ENCODE measurements around the gene ADAMTS1. TPM values are rescaled to one million over a fixed set of nuclear protein-coding genes. Genes with fewer than 3 reads are reported as not detected.
A peak's percentile ranks its signal among the peaks of the same experiment; 100 is the strongest.

ADAMTS1 gene
- total and polyA plus RNA-seq, 4 donors, result 39.3 to 750 (median 324) TPM

DNA sequence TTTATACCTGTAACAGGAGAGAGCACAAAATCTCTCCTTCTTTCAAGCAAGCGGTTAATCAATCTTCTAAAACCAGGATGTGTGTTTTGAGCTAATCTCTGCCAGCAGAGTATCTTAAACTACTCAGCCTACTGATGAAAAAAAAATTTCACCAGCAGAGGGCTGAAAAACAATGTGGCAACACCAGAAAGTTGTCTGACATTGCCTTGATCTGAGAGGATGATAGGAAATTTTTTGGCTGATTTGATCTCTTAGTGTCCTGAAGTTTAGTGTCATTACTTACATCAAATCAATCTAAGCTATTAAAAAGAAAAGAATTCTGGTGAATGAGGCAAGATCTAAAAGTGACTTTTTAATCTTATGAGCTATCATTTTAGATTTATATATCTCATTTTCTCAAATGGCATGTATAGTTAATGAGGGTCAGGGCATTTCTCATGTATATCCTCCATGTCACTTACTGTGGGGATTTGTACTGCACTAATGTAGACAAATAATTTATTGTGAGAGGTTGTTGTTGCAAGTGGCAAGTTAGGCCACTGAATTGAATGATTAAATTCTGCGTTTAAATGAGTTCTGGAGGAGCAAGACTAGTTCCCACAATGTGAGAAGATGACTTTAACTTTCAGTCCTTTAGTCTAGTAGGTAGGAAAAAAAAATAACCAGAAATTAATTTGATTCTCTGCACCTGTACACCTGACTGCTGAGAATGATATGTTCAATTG lies 10.9 kb downstream of the ADAMTS1 start:
- H3K27me3 ChIP-seq (ENCODE audit: control insufficient read depth in 1 of 2, insufficient read depth in 2 of 2, low read length in 1 of 2), result no peaks in the 10 kb centered on the region
- WGBS, 2 donors, result 82 to 85% methylated on average over 2 of the region's 2 CpGs
- intact Hi-C loops (cut with DNase I), result loop anchor here in 1 of 2 donors (10.0 kb wide), 1 partner anchor 1100 kb away; the partner anchor contains the start of genes ATP5PF and GABPA
- DNase-seq, result no peak
- no peaks in the 10 kb centered on the region for H3K4me1 ChIP-seq (ENCODE audit: control insufficient read depth in 1 of 2, insufficient read depth in 2 of 2, low read length in 2 of 2)
- H3K9me3 ChIP-seq (ENCODE audit: control insufficient read depth, low read length), result no peaks in the 10 kb centered on the region
- H3K36me3 ChIP-seq (ENCODE audit: control insufficient read depth in 1 of 2, insufficient read depth in 2 of 2, low read length in 1 of 2), result peaks cover 3 to 6% of the 10 kb centered on the region in 2 donors
- ATAC-seq (ENCODE audit: low FRiP score), result no peak
- no peak overlapping the region for H3K4me3 ChIP-seq (ENCODE audit: low read length in 2 of 2)
- no peak overlapping the region for H3K27ac ChIP-seq (ENCODE audit: low read depth in 1 of 2, low read length in 2 of 2)

DNA sequence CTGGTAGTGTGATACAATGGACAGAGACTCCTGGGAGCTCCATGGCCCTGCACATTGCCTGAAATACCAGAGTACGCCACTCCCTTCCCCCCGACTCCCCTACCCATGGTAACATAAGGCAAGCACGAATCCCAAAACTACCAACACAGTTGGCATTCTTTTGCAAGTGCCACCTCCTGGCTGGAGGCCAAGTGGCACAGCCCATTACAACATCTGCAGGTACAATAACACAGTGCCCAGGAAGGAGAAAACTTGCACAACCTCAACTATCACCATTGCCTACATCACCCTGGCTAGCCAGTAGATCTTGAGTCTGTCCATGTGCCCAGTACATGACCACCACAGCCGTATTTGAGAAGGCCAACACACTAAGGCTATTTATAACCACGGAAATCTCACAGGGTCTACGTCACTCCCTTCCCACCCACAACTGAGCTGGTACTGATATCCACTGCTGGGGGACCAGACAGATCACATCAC lies 11.7 kb downstream of the ADAMTS1 start:
- WGBS, 2 donors, result 41 to 42% methylated on average over 6 of the region's 6 CpGs
- Histone ChIP-seq H3K36me3 (ENCODE audit: control insufficient read depth in 1 of 2, insufficient read depth in 2 of 2, low read length in 1 of 2) (peaks cover 2 to 6% of the 10 kb centered on the region in 2 donors), H3K27ac (ENCODE audit: low read depth in 1 of 2, low read length in 2 of 2) (peak overlapping the region in 1 of 2 donors; percentile 14), H3K27me3 (ENCODE audit: control insufficient read depth in 1 of 2, insufficient read depth in 2 of 2, low read length in 1 of 2) (no peaks in the 10 kb centered on the region), H3K4me1 (ENCODE audit: control insufficient read depth in 1 of 2, insufficient read depth in 2 of 2, low read length in 2 of 2) (no peaks in the 10 kb centered on the region), H3K4me3 (ENCODE audit: low read length in 2 of 2) (no peak overlapping the region), H3K9me3 (ENCODE audit: control insufficient read depth, low read length) (no peaks in the 10 kb centered on the region)
- intact Hi-C loops (cut with DNase I), result loop anchor here in 1 of 2 donors (10.0 kb wide), 1 partner anchor 1099 kb away; the partner anchor contains the start of genes ATP5PF and GABPA
- DNase-seq, result peak; percentile 48 to 78
- ATAC-seq (ENCODE audit: low FRiP score), result peak; percentile 28

DNA sequence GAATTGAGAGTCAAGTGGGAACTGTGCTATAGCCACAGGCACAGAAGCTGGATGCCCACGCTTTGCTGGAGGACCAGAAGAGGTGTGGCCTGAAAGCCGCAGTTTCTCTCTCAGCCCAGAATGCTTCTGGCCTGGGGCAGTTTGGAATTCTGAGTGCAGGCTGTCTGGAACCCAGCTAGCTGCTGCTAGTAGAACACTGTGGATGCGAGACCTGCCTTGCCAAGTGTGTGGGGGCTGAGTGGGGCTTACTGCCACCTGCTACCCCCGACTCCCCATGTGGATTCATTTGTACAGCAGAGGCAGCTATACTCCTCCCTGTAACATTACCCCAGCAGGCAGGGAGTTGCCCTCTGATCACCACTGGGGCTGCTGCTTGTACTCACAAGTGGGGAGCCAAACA lies 12.2 kb downstream of the ADAMTS1 start:
- 92 to 98% methylated on average over 4 of the region's 4 CpGs for WGBS, 2 donors
- DNase-seq (no peak), ATAC-seq (ENCODE audit: low FRiP score) (peak; percentile 15)
- Histone ChIP-seq H3K4me3 (ENCODE audit: low read length in 2 of 2) (no peak overlapping the region), H3K4me1 (ENCODE audit: control insufficient read depth in 1 of 2, insufficient read depth in 2 of 2, low read length in 2 of 2) (no peaks in the 10 kb centered on the region), H3K27ac (ENCODE audit: low read depth in 1 of 2, low read length in 2 of 2) (peak overlapping the region in 1 of 2 donors; percentile 14), H3K27me3 (ENCODE audit: control insufficient read depth in 1 of 2, insufficient read depth in 2 of 2, low read length in 1 of 2) (no peaks in the 10 kb centered on the region), H3K9me3 (ENCODE audit: control insufficient read depth, low read length) (no peaks in the 10 kb centered on the region), H3K36me3 (ENCODE audit: control insufficient read depth in 1 of 2, insufficient read depth in 2 of 2, low read length in 1 of 2) (peaks cover 2 to 6% of the 10 kb centered on the region in 2 donors)
- intact Hi-C loops (cut with DNase I), result loop anchor here in 1 of 2 donors (10.0 kb wide), 1 partner anchor 1098 kb away; the partner anchor contains the start of genes ATP5PF and GABPA

DNA sequence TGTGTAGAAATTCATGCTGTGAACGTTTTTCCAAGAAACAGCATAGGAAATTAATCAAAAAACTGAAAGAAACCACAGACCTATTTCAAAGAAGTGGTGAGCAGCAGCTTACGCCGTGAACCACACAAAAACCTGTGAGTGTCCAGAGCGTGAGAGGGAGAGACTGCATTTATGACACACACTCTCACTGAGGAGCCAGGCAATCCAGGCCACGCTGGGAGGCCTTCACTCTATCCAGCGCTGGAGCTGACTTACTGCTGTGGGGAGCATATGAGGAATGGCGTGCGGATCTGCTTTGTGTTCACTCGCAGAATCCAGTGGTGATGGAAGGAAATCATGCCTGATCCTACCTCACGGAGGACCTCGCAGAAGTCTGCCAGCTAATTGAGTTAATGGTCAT lies 12.7 kb downstream of the ADAMTS1 start:
- Histone ChIP-seq H3K4me1 (ENCODE audit: control insufficient read depth in 1 of 2, insufficient read depth in 2 of 2, low read length in 2 of 2) (no peaks in the 10 kb centered on the region), H3K4me3 (ENCODE audit: low read length in 2 of 2) (no peak overlapping the region), H3K27me3 (ENCODE audit: control insufficient read depth in 1 of 2, insufficient read depth in 2 of 2, low read length in 1 of 2) (no peaks in the 10 kb centered on the region), H3K27ac (ENCODE audit: low read depth in 1 of 2, low read length in 2 of 2) (no peak overlapping the region), H3K36me3 (ENCODE audit: control insufficient read depth in 1 of 2, insufficient read depth in 2 of 2, low read length in 1 of 2) (peaks cover 2 to 3% of the 10 kb centered on the region in 2 donors), H3K9me3 (ENCODE audit: control insufficient read depth, low read length) (no peaks in the 10 kb centered on the region)
- no peak for ATAC-seq (ENCODE audit: low FRiP score)
- no peak for DNase-seq
- 88 to 92% methylated on average over 11 of the region's 11 CpGs for WGBS, 2 donors
- intact Hi-C loops (cut with DNase I), result loop anchor here in 1 of 2 donors (10.0 kb wide), 1 partner anchor 1098 kb away; the partner anchor contains the start of genes ATP5PF and GABPA

DNA sequence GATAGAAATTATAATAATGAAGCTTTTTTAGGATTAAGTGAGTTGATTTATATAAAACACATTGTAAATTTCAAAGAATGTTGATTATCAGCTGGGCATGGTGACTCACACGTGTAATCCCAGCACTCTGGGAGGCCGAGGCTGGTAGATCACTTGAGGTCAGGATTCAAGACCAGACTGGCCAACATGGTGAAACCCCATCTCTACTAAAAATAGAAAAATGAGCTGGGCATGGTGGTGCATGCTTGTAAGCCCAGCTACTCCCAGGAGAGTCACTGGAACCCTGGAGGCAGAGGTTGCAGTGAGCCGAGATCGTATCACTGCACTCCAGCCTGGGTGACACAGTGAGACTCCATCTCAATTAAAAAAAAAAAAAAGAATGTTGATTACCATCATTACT lies 18.4 kb downstream of the ADAMTS1 start:
- 65 to 72% methylated on average over 4 of the region's 4 CpGs for WGBS, 2 donors
- no peak overlapping the region for H3K4me3 ChIP-seq (ENCODE audit: low read length in 2 of 2)
- intact Hi-C loops (cut with DNase I), result no loop called here
- H3K27me3 ChIP-seq (ENCODE audit: control insufficient read depth in 1 of 2, insufficient read depth in 2 of 2, low read length in 1 of 2), result no peaks in the 10 kb centered on the region
- no peak for DNase-seq
- no peaks in the 10 kb centered on the region for H3K4me1 ChIP-seq (ENCODE audit: control insufficient read depth in 1 of 2, insufficient read depth in 2 of 2, low read length in 2 of 2)
- H3K9me3 ChIP-seq (ENCODE audit: control insufficient read depth, low read length), result no peaks in the 10 kb centered on the region
- H3K27ac ChIP-seq (ENCODE audit: low read depth in 1 of 2, low read length in 2 of 2), result no peak overlapping the region
- H3K36me3 ChIP-seq (ENCODE audit: control insufficient read depth in 1 of 2, insufficient read depth in 2 of 2, low read length in 1 of 2), result no peaks in the 10 kb centered on the region
- ATAC-seq (ENCODE audit: low FRiP score), result no peak

DNA sequence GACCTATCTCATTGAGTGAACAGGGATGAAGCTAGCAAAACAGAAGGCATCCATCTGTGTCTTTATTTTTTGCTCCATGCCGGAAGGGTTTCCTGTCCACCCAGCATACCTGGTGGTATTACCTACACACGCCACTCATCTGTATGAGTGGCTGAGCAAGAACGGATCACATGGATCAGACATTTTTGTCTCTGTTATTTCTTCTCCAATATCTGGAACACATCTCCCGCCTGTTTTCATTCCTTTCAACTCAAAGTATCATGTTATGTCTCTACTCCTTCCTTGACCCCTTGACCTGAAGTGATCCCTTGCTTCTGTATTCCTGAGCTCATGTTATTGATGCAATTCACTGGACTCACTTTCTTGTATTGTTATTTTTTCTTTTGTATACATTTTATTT lies 24.7 kb downstream of the ADAMTS1 start:
- no peak for DNase-seq
- no peak for ATAC-seq (ENCODE audit: low FRiP score)
- 74% methylated on average over 4 of the region's 4 CpGs for WGBS, 2 donors
- H3K9me3 ChIP-seq (ENCODE audit: control insufficient read depth, low read length), result no peaks in the 10 kb centered on the region
- no peak overlapping the region for H3K4me3 ChIP-seq (ENCODE audit: low read length in 2 of 2)
- H3K4me1 ChIP-seq (ENCODE audit: control insufficient read depth in 1 of 2, insufficient read depth in 2 of 2, low read length in 2 of 2), result peaks cover 0 to 4% of the 10 kb centered on the region in 2 donors
- intact Hi-C loops (cut with DNase I), result no loop called here
- H3K27me3 ChIP-seq (ENCODE audit: control insufficient read depth in 1 of 2, insufficient read depth in 2 of 2, low read length in 1 of 2), result no peaks in the 10 kb centered on the region
- no peak overlapping the region for H3K27ac ChIP-seq (ENCODE audit: low read depth in 1 of 2, low read length in 2 of 2)
- H3K36me3 ChIP-seq (ENCODE audit: control insufficient read depth in 1 of 2, insufficient read depth in 2 of 2, low read length in 1 of 2), result no peaks in the 10 kb centered on the region

DNA sequence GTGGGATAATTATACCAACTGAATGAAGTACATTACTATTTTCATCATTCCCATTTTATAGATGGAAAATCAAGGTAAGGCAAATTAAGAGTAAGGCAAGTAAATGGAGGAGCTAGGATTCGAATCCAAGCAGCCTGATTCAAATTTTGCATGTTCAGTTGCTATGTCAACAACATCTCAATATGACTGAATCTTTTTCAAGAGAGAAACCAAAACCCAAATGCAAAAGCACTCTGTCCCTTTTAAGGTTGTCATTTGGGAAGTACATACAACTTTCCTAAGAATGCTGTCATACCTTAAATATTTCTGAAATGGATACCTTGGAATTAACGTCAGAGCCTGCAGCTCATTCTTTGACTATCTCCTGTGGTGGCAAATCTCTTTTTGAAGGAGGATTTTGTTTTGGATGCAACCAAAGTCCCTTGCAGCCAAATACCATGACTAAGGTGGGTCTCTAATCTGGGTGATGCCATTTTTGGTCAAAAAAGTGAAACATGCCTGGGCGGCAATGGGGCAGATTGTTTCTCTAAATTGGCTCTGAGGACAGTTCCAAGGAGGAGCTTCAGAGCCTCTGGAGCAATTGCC lies 25.4 kb downstream of the ADAMTS1 start:
- 59 to 61% methylated on average over 3 of the region's 3 CpGs for WGBS, 2 donors
- intact Hi-C loops (cut with DNase I), result no loop called here

DNA sequence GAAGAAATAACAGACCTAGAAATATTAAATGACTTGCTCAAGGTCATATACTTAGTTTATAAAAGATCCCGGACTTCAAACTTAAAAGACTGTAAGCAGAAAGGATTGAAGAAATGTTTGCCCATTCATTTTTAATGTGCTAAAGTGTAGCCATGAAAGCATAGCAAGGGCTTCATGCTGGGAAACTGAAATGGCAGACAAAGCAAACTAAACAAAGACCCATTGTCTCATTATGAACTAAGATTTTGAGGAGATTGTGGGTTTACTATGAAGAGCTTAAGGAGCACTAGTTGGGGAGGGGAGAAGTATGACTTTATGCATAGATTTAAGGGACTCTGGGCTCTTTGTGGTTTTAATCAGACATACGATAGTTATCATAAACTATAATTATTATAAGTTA lies 26.3 kb downstream of the ADAMTS1 start:
- no peaks in the 10 kb centered on the region for H3K36me3 ChIP-seq (ENCODE audit: control insufficient read depth in 1 of 2, insufficient read depth in 2 of 2, low read length in 1 of 2)
- H3K27ac ChIP-seq (ENCODE audit: low read depth in 1 of 2, low read length in 2 of 2), result no peak overlapping the region
- H3K27me3 ChIP-seq (ENCODE audit: control insufficient read depth in 1 of 2, insufficient read depth in 2 of 2, low read length in 1 of 2), result no peaks in the 10 kb centered on the region
- peaks cover 0 to 4% of the 10 kb centered on the region in 2 donors for H3K4me1 ChIP-seq (ENCODE audit: control insufficient read depth in 1 of 2, insufficient read depth in 2 of 2, low read length in 2 of 2)
- WGBS, 2 donors, result 96 to 99% methylated on average over 2 of the region's 2 CpGs
- H3K4me3 ChIP-seq (ENCODE audit: low read length in 2 of 2), result no peak overlapping the region
- H3K9me3 ChIP-seq (ENCODE audit: control insufficient read depth, low read length), result no peaks in the 10 kb centered on the region
- ATAC-seq (ENCODE audit: low FRiP score), result no peak
- intact Hi-C loops (cut with DNase I), result no loop called here
- no peak for DNase-seq

More for the DNA sequence above, 25.4 kb downstream of the ADAMTS1 start:
- Histone ChIP-seq H3K27ac (ENCODE audit: low read depth in 1 of 2, low read length in 2 of 2) (no peak overlapping the region), H3K4me3 (ENCODE audit: low read length in 2 of 2) (no peak overlapping the region), H3K36me3 (ENCODE audit: control insufficient read depth in 1 of 2, insufficient read depth in 2 of 2, low read length in 1 of 2) (no peaks in the 10 kb centered on the region), H3K4me1 (ENCODE audit: control insufficient read depth in 1 of 2, insufficient read depth in 2 of 2, low read length in 2 of 2) (peaks cover 0 to 4% of the 10 kb centered on the region in 2 donors), H3K27me3 (ENCODE audit: control insufficient read depth in 1 of 2, insufficient read depth in 2 of 2, low read length in 1 of 2) (no peaks in the 10 kb centered on the region), H3K9me3 (ENCODE audit: control insufficient read depth, low read length) (no peaks in the 10 kb centered on the region)
- DNase-seq (no peak), ATAC-seq (ENCODE audit: low FRiP score) (no peak)
